Occipital lobe (tissue), 2 donors: ENCODE measurements around the gene WDR81. TPM values are rescaled to one million over a fixed set of nuclear protein-coding genes. Genes with fewer than 3 reads are reported as not detected.
"Not testable (repeated sequence)": the region's sequence is repeated elsewhere in the genome, so short reads cannot be mapped to it uniquely, and the experiment has no call there.

Experiments used
- DNase-seq: peaks from one replicate; lab custom pipeline; 2025; lab: John Stamatoyannopoulos, UW
- total RNA-seq: library from RNA; depleted of rRNA; stranded (reverse); fragments of >200 nt; gene quantifications from one replicate; pipeline ENCODE4 v1.2.3, GENCODE V29; 2014

WDR81 gene
- total RNA-seq, 1 donor from 2014 or later, result 10.8 TPM

- no peak for DNase-seq
Measured at GRCh38 chr17:1753767-1754429, 29.4 kb downstream of the WDR81 start.

- DNase-seq, result no peak
Measured at GRCh38 chr17:1754430-1755112, 30.1 kb downstream of the WDR81 start.

- no peak for DNase-seq
Measured at GRCh38 chr17:1755252-1755826, 30.8 kb downstream of the WDR81 start.

- DNase-seq, result no peak
Measured at GRCh38 chr17:1755827-1756262, 31.3 kb downstream of the WDR81 start.

GRCh38 chr17:1758807-1759206 lies 34.3 kb downstream of the WDR81 start:
- no peak for DNase-seq

GRCh38 chr17:1759529-1759928 lies 35.0 kb downstream of the WDR81 start:
- DNase-seq, result no peak

GRCh38 chr17:1762233-1762900 lies 37.9 kb downstream of the WDR81 start:
- no peak for DNase-seq

- DNase-seq, result no peak
Measured at GRCh38 chr17:1762901-1763898, 38.7 kb downstream of the WDR81 start.

GRCh38 chr17:1764284-1764683 lies 39.8 kb downstream of the WDR81 start:
- no peak for DNase-seq

GRCh38 chr17:1764705-1765104 lies 40.2 kb downstream of the WDR81 start:
- DNase-seq, result not testable (repeated sequence)

GRCh38 chr17:1765576-1765975 lies 41.1 kb downstream of the WDR81 start:
- DNase-seq, result no peak

GRCh38 chr17:1766382-1767135 lies 42.1 kb downstream of the WDR81 start:
- DNase-seq, result no peak

GRCh38 chr17:1767358-1767757 lies 42.9 kb downstream of the WDR81 start:
- no peak for DNase-seq

- DNase-seq, result no peak
Measured at GRCh38 chr17:1769822-1770477, 45.4 kb downstream of the WDR81 start.

- not testable (repeated sequence) for DNase-seq
Measured at GRCh38 chr17:1773000-1773695, 48.6 kb downstream of the WDR81 start.

- no peak for DNase-seq
Measured at GRCh38 chr17:1773696-1774181, 49.2 kb downstream of the WDR81 start.

GRCh38 chr17:1774390-1775176 lies 50.1 kb downstream of the WDR81 start:
- no peak for DNase-seq

- DNase-seq, result no peak
Measured at GRCh38 chr17:1776328-1776727, 51.8 kb downstream of the WDR81 start.
